Adrenal gland (tissue), 5 donors: ENCODE measurements around the gene GJB6.

Experiments used
- CTCF ChIP-seq, 6 experiments: fragments of 450-650 bp in 4 of 6; fragments of 200-600 bp in 2 of 6; sonication (generic) in 1 of 6; IDR thresholded peaks; 1 replicate in 5 of 6; 2 replicates in 1 of 6; pipeline versions ENCODE4 v1.5.1 to v1.8.0; 2016 to 2021; ENCODE audit warnings: antibody characterized with exemption in 6 of 6, mild to moderate bottlenecking in 2 of 6, moderate library complexity in 1 of 6
- POLR2A ChIP-seq, 2 donors: fragments of 450-650 bp; IDR thresholded peaks; one replicate each; pipeline ENCODE4 v1.6.1; 2017; ENCODE audit warnings: antibody characterized with exemption in 2 of 2, mild to moderate bottlenecking in 2 of 2, moderate library complexity in 1 of 2
- donor health status: DM: no; HTN: no; CAD: no.

DNA sequence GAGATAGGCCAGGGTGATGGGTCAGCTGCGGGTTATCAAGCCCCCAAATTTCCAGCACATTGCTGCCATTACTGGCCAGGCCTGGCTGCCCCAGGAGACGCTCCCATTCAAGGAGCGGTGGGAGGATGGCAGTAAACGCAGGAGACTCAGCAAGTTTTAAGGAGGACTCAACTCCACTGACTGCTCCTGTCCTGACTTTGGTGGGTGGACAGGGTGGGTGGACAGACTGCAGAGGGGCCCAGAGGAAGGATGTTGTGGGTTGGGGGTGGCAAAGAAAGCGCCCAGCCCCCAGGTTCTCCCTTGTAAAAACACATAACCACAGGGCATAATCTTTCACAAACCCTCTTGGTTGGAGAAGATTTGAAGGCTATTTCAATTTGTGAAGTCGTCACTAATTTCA, 4.4 kb downstream of the GJB6 start:
- TF ChIP-seq POLR2A (IDR thresholded peaks at IDR 0.05), result no peak
- TF ChIP-seq CTCF (IDR thresholded peaks at IDR 0.05), result no peak
